Ovary (tissue), 9 donors: ENCODE measurements around the gene DIRAS1. TPM values are rescaled to one million over a fixed set of nuclear protein-coding genes. Genes with fewer than 3 reads are reported as not detected.

Source experiments
- DNase-seq, 5 donors: peaks; one replicate each; pipeline ENCODE4 v3.0.0-alpha.2; 2019 to 2020
- H3K27ac ChIP-seq, 2 donors: fragments of 200-600 bp; one replicate each; pipeline versions ENCODE4 v1.5.1 to v1.8.0; 2019 to 2022
- H3K27me3 ChIP-seq: fragments of 200-600 bp; one replicate; pipeline ENCODE4 v1.8.0; 2022
- H3K36me3 ChIP-seq: fragments of 200-600 bp; sonication (generic); one replicate; pipeline ENCODE4 v1.5.1; 2019
- H3K4me1 ChIP-seq: one replicate; pipeline ENCODE4 v1.8.1; 2013; ENCODE audit warnings: mild to moderate bottlenecking, moderate library complexity; ENCODE audit not compliant: insufficient read depth
- H3K4me3 ChIP-seq: fragments of 200-600 bp; sonication (generic); one replicate; pipeline ENCODE4 v1.5.1; 2017
- H3K9me3 ChIP-seq, 2 donors: fragments of 200-600 bp in 1 of 2; sonication (generic) in 1 of 2; one replicate each; pipeline versions ENCODE4 v1.5.1 to v1.8.1; 2013 to 2019; ENCODE audit warnings: mild to moderate bottlenecking in 1 of 2, moderate library complexity in 1 of 2
- EP300 ChIP-seq: sonication (generic); formaldehyde crosslinking; IDR thresholded peaks from one replicate; pipeline ENCODE4 v1.6.1; 2017; ENCODE audit warnings: antibody characterized with exemption
- POLR2A ChIP-seq: fragments of 450-650 bp; IDR thresholded peaks from one replicate; pipeline ENCODE4 v1.6.1; 2017; ENCODE audit warnings: antibody characterized with exemption, mild to moderate bottlenecking, moderate library complexity
- WGBS, 3 donors: extraction: QIAGEN DNeasy Blood & Tissue Kit in 1 of 3; methylation state at CpG; one replicate each; pipeline versions ENCODE4 v1.1.5 to v1.1.7; 2013 to 2017; 5-methylcytosine and 5-hydroxymethylcytosine counted together
- intact Hi-C, 4 donors: fragments of 100-400 bp; cut with DNase I; formaldehyde crosslinking; loops; one replicate each; pipeline versions ENCODE4 v1.11.0 to v1.15.1; 2022 to 2023
- polyA plus RNA-seq, 2 donors: library from polyadenylated mRNA; stranded (reverse); fragments of 200-250 nt in 1 of 2; fragments of 350-450 nt in 1 of 2; fragmentation: Illumina TruSeq in 1 of 2; extraction: RNeasy Lipid Tissue Mini Kit (QIAGEN cat#74804) in 1 of 2; gene quantifications; one replicate each; pipeline ENCODE4 v1.2.3, GENCODE V29; 2013 to 2014
- total RNA-seq, 7 donors: library from RNA; depleted of rRNA in 2 of 7; stranded (reverse); fragments of >200 nt in 2 of 7; fragmentation: NEBNext Ultra II Directional in 3 of 7; extraction: Animal tissue kit (Norgen Biotek cat#: 25700) in 3 of 7; gene quantifications; one replicate each; pipeline versions ENCODE4 v1.1.0 to v1.2.4, GENCODE V29; 2016 to 2023
- TF ChIP-seq, protein P1 (sequence below), 3 donors: fragments of 450-650 bp in 2 of 3; fragments of 200-600 bp in 1 of 3; IDR thresholded peaks; one replicate each; pipeline versions ENCODE4 v1.5.1 to v1.8.0; 2016 to 2022; ENCODE audit warnings: antibody characterized with exemption in 3 of 3, mild to moderate bottlenecking in 1 of 3
- donor health status: DM: no; HTN: no; CAD: no; lungs with moderate emphysema.
- donor health status: DM: no; HTN: no; CAD: no.
- donor health status: Bipolar disorder and iron deficiency.
- donor health status: DM: yes; HTN: yes; CAD: no.
- donor health status: DM: no; HTN: no; CAD: no.
- donor health status: DM: yes; HTN: yes; CAD: no.

DIRAS1 gene
- total and polyA plus RNA-seq, 9 donors: 0.24 to 16.0 (median 5.7) TPM

DNA sequence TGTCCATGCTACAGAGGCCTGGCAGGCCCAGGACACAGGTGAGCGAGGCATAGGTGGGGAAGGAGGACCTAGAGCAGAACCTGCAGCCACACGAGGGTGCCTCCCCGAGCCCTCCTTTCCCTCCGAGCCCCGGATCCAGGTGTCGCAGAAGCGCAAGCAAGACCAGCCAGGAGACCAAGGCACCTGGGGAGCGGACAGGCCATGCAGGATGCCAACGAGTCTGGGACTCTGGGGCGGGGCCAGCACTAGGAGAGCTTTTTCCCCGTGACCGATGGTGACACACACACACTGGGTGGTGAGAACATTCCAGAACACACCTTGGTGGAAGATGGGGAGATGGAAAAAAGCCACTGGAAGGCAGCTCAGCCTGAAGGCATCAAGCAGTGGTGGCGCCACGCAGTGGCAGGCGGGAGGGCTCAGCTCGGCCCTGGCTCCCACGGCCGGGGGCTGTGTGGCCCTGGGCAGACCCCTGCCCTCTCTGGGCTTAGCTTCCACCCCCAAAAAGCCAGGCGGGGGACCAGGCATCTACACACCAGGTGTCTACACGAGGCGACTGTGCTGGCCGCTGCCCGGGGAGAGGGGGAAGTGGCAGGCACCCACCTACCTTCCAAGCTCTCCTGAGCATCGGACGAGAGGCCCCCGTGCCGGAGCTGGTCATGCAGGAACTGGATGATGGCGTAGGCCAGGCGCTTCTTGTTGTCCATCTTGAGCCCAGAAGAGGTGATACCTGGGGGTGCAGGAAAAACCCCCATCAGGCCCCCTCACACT lies 47.4 kb upstream of the DIRAS1 start:
- 90 to 94% (median 92%) methylated on average over 27 to 29 of the region's 29 CpGs for WGBS, 3 donors
- Histone ChIP-seq H3K36me3 (no peaks in the 10 kb centered on the region), H3K9me3 (no peaks in the 10 kb centered on the region), H3K4me1 (peaks cover 10% of the 10 kb centered on the region), H3K27ac (no peak overlapping the region), H3K4me3 (no peak overlapping the region), H3K27me3 (no peaks in the 10 kb centered on the region)
- no peak for TF ChIP-seq POLR2A
- TF ChIP-seq, protein P1, sequence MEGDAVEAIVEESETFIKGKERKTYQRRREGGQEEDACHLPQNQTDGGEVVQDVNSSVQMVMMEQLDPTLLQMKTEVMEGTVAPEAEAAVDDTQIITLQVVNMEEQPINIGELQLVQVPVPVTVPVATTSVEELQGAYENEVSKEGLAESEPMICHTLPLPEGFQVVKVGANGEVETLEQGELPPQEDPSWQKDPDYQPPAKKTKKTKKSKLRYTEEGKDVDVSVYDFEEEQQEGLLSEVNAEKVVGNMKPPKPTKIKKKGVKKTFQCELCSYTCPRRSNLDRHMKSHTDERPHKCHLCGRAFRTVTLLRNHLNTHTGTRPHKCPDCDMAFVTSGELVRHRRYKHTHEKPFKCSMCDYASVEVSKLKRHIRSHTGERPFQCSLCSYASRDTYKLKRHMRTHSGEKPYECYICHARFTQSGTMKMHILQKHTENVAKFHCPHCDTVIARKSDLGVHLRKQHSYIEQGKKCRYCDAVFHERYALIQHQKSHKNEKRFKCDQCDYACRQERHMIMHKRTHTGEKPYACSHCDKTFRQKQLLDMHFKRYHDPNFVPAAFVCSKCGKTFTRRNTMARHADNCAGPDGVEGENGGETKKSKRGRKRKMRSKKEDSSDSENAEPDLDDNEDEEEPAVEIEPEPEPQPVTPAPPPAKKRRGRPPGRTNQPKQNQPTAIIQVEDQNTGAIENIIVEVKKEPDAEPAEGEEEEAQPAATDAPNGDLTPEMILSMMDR (IDR thresholded peaks at IDR 0.05): no peak
- no peak for TF ChIP-seq EP300
- DNase-seq: no peak
- intact Hi-C loops: loop anchor here in 1 of 4 donors (5.0 kb wide), 1 partner anchor 71 kb away; no protein-coding TSS in a partner anchor

DNA sequence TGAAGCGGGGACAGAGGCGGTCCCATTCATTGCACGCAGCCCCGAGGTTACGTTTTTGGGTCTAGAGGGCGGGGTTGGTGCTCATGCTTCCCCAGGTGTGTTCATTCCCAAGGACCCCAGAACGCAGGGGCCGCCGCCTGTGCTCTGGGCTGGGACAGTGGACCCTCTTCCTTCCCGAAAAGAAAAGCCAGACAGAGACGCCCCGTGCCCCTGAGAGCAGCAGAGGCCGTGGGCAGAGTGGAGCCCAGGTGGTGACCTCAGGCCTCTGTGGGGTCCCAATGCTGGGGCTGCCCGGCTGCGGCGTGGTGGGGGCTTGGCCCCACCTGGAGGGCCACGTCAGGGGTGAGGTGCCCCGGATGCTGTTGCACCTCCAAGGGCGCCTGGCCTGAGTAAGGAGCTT lies 46.5 kb upstream of the DIRAS1 start:
- DNase-seq: no peak
- TF ChIP-seq POLR2A (no peak), EP300 (no peak)
- TF ChIP-seq, protein P1 (IDR thresholded peaks at IDR 0.05): no peak
- Histone ChIP-seq H3K4me1 (peaks cover 10% of the 10 kb centered on the region), H3K27me3 (no peaks in the 10 kb centered on the region), H3K9me3 (no peaks in the 10 kb centered on the region), H3K27ac (no peak overlapping the region), H3K36me3 (no peaks in the 10 kb centered on the region), H3K4me3 (no peak overlapping the region)
- 88 to 92% (median 91%) methylated on average over 19 of the region's 19 CpGs for WGBS, 3 donors
- intact Hi-C loops: loop anchor here in 1 of 4 donors (5.0 kb wide), 1 partner anchor 70 kb away; no protein-coding TSS in a partner anchor

DNA sequence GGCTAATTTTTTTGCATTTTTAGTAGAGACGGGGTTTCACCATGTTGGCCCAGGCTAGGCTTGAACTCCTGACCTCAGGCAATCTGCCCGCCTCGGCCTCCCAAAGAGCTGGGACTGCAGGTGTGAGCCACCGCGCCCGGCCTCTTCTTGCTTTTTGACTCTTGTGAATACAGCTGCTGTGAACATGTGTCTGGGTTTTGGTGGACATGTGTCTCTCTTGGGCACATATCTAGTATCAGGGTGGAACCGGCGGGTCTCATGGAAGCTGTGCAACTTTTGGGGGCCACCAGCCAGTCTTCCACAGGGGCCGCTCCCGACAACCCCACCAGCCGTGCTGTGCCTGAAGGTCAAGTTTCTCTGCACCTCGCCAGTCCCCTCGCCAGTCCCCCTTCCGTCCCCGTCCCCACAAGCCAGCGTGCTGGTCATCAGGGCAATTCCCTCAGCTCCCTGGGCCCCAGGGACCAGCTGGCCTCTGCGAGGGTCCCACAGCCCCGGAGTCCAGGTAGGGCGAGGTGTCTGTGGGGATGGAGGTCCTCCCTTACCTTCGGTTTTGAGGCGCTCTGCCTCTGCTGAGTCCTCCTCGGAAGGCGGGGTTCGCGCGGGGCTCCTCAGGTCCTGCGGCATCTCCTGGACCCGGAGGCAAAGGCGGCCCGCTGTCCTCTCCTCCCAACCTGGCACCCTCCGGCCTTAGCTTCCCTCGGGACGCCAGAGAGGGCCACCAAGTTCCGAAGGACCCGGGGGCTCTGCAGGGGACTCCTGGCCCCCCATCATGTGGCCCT lies 45.6 kb upstream of the DIRAS1 start:
- intact Hi-C loops: loop anchor here in 1 of 4 donors (5.0 kb wide), 1 partner anchor 69 kb away; no protein-coding TSS in a partner anchor
- Histone ChIP-seq H3K27ac (no peak overlapping the region), H3K4me3 (no peak overlapping the region), H3K4me1 (peaks cover 10% of the 10 kb centered on the region), H3K9me3 (no peaks in the 10 kb centered on the region), H3K36me3 (no peaks in the 10 kb centered on the region), H3K27me3 (no peaks in the 10 kb centered on the region)
- DNase-seq: no peak
- no peak for TF ChIP-seq POLR2A
- TF ChIP-seq EP300: no peak
- TF ChIP-seq, protein P1 (IDR thresholded peaks at IDR 0.05): no peak
- WGBS, 3 donors: 91 to 93% (median 93%) methylated on average over 30 to 35 of the region's 35 CpGs

DNA sequence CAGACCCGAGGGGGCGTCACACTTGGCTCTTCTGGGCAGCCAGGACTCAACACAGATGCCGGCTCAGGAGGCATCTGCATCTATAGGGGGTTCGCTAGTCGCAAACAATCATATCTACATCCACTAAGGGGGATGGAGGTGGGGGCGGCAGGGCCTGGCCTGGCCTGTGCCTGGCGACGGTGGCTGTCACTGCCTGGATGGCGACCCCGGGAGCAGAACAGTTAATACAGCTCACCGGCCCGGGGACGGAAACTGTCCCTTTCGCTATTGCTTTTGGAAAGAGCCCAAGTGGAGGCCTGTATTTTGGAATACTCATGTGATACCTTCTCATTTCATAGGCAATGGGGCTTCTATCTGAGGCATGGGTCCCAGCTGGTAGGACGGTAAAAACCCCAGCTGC lies 44.2 kb upstream of the DIRAS1 start:
- 80 to 86% (median 82%) methylated on average over 15 of the region's 15 CpGs for WGBS, 3 donors
- no peak overlapping the region for H3K4me3 ChIP-seq
- no peaks in the 10 kb centered on the region for H3K36me3 ChIP-seq
- H3K27ac ChIP-seq: no peak overlapping the region
- no peaks in the 10 kb centered on the region for H3K27me3 ChIP-seq
- TF ChIP-seq POLR2A: no peak
- TF ChIP-seq, protein P1 (IDR thresholded peaks at IDR 0.05): no peak
- no peak for TF ChIP-seq EP300
- no peak for DNase-seq
- H3K4me1 ChIP-seq: peaks cover 5% of the 10 kb centered on the region
- intact Hi-C loops: loop anchor here in 1 of 4 donors (5.0 kb wide), 1 partner anchor 68 kb away; no protein-coding TSS in a partner anchor
- no peaks in the 10 kb centered on the region for H3K9me3 ChIP-seq
